Sigmoid colon (tissue), 7 donors: ENCODE results near the gene STRA8. TPM values are rescaled to one million over a fixed set of nuclear protein-coding genes. Genes with fewer than 3 reads are reported as not detected.

Experiments
- DNase-seq: peaks from one replicate; pipeline ENCODE4 v3.0.0-alpha.2; 2019
- H3K27ac ChIP-seq, 4 donors: fragments of 200-600 bp; sonication (generic); one replicate each; pipeline ENCODE4 v1.5.1; 2016 to 2019; ENCODE audit warnings: mild to moderate bottlenecking in 1 of 4
- H3K27me3 ChIP-seq, 3 donors: fragments of 200-600 bp; sonication (generic); one replicate each; pipeline ENCODE4 v1.5.1; 2019; ENCODE audit warnings: mild to moderate bottlenecking in 1 of 3
- H3K36me3 ChIP-seq, 4 donors: fragments of 200-600 bp; sonication (generic); one replicate each; pipeline ENCODE4 v1.5.1; 2016 to 2019
- H3K4me1 ChIP-seq, 4 donors: fragments of 200-600 bp; sonication (generic); one replicate each; pipeline ENCODE4 v1.5.1; 2017 to 2019
- H3K4me3 ChIP-seq, 4 donors: fragments of 200-600 bp; sonication (generic); one replicate each; pipeline ENCODE4 v1.5.1; 2017 to 2019; ENCODE audit warnings: mild to moderate bottlenecking in 2 of 4, moderate library complexity in 1 of 4
- H3K9me3 ChIP-seq, 4 donors: fragments of 200-600 bp in 3 of 4; sonication (generic) in 3 of 4; one replicate each; pipeline versions ENCODE4 v1.5.1 to v1.6.1; 2013 to 2019
- CTCF ChIP-seq, 4 experiments: fragments of 450-650 bp in 3 of 4; fragments of 200-600 bp in 1 of 4; IDR thresholded peaks; one replicate each; pipeline ENCODE4 v1.5.1; 2016 to 2019; ENCODE audit warnings: antibody characterized with exemption in 4 of 4, mild to moderate bottlenecking in 3 of 4, moderate library complexity in 2 of 4
- EP300 ChIP-seq, 4 donors: sonication (generic); formaldehyde crosslinking; IDR thresholded peaks; one replicate each; pipeline ENCODE4 v1.6.1; 2017; ENCODE audit warnings: antibody characterized with exemption in 4 of 4
- POLR2A ChIP-seq, 2 donors: fragments of 450-650 bp; IDR thresholded peaks; one replicate each; pipeline ENCODE4 v1.6.1; 2016; ENCODE audit warnings: antibody characterized with exemption in 2 of 2, mild to moderate bottlenecking in 2 of 2, moderate library complexity in 2 of 2
- POLR2AphosphoS5 ChIP-seq, 4 donors: sonication (generic); formaldehyde crosslinking; IDR thresholded peaks; one replicate each; pipeline ENCODE4 v1.6.1; 2017; ENCODE audit warnings: antibody characterized with exemption in 4 of 4
- WGBS, 2 donors: extraction: QIAGEN DNeasy Blood & Tissue Kit; methylation state at CpG; one replicate each; pipeline ENCODE4 v1.1.7; 2013; 5-methylcytosine and 5-hydroxymethylcytosine counted together
- intact Hi-C: fragments of 100-400 bp; cut with DNase I; formaldehyde crosslinking; loops from one replicate; pipeline ENCODE4 v1.15.1; 2023
- polyA plus RNA-seq, 3 donors: library from polyadenylated mRNA; stranded (reverse); fragments of 200-250 nt; gene quantifications; one replicate each; pipeline ENCODE4 v1.2.3, GENCODE V29; 2013
- total RNA-seq, 4 donors: library from RNA; depleted of rRNA; stranded (reverse); fragments of >200 nt; gene quantifications; one replicate each; pipeline ENCODE4 v1.1.0, GENCODE V29; 2016
- donor health status: healthy with polysubstance abuse.
- donor health status: Bipolar disorder and iron deficiency.
- donor health status: healthy.

STRA8 gene
- total and polyA plus RNA-seq, 7 donors, result not detected

DNA sequence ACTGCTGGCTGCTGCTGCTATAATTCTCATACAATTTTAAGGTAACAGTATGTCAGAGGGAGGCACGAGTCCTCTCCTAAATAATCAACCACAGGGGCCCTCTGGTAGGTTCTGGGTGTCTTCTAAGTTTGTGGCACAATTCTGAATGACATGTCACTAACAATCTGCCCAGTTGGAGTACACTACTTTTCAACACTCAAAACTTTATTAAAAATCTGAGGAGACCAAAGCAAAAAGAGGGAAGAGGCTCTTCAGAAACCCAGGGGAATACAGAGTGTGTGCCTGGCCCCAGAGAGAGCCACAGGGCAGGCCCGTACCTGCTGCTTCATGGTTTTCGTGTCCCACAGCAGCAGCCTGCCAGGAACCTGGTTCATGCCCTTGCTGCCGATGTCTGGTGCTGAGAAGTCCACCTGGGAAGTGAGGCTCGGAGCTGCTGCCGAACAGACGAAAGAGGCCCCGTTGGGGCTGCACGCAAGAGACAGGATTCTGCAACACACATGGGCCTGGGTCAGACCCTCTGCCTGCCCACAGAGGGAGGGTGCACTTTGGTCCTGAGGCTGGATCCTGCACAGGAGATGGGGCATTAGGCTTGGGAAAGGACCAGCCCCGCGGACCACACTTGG lies 40.6 kb upstream of the STRA8 start:
- 93 to 95% methylated on average over 11 of the region's 11 CpGs for WGBS, 2 donors
- TF ChIP-seq CTCF (IDR thresholded peaks at IDR 0.05) (no peak), POLR2AphosphoS5 (IDR thresholded peaks at IDR 0.05) (no peak), EP300 (IDR thresholded peaks at IDR 0.05) (no peak), POLR2A (IDR thresholded peaks at IDR 0.05) (no peak)
- DNase-seq, result no peak
- peaks cover 24 to 84% (median 50%) of the 10 kb centered on the region in 4 donors for H3K36me3 ChIP-seq
- no peaks in the 10 kb centered on the region for H3K27me3 ChIP-seq
- H3K9me3 ChIP-seq, result no peaks in the 10 kb centered on the region
- H3K27ac ChIP-seq, result peak overlapping the region in 1 of 4 donors; percentile 81
- H3K4me3 ChIP-seq, result no peak overlapping the region
- intact Hi-C loops, result no loop called here
- H3K4me1 ChIP-seq, result no peaks in the 10 kb centered on the region

GRCh38 chr7:135193615-135194081 lies 40.0 kb upstream of the STRA8 start:
- no peaks in the 10 kb centered on the region for H3K4me1 ChIP-seq

GRCh38 chr7:135194494-135195095 lies 39.0 kb upstream of the STRA8 start:
- DNase-seq, result no peak
- H3K27me3 ChIP-seq, result no peaks in the 10 kb centered on the region
- peak overlapping the region in 1 of 4 donors; percentile 81 for H3K27ac ChIP-seq
- WGBS, 2 donors, result 86 to 94% methylated on average over 12 of the region's 12 CpGs
- H3K9me3 ChIP-seq, result no peaks in the 10 kb centered on the region
- no peak for TF ChIP-seq POLR2A (IDR thresholded peaks at IDR 0.05)
- TF ChIP-seq POLR2AphosphoS5 (IDR thresholded peaks at IDR 0.05), result no peak
- TF ChIP-seq EP300 (IDR thresholded peaks at IDR 0.05), result no peak
- no peak for TF ChIP-seq CTCF (IDR thresholded peaks at IDR 0.05)
- H3K4me3 ChIP-seq, result no peak overlapping the region
- intact Hi-C loops, result no loop called here
- H3K4me1 ChIP-seq, result no peaks in the 10 kb centered on the region
- H3K36me3 ChIP-seq, result peaks cover 15 to 84% (median 42%) of the 10 kb centered on the region in 4 donors

More at GRCh38 chr7:135193615-135194081, 40.0 kb upstream of the STRA8 start:
- no peaks in the 10 kb centered on the region for H3K27me3 ChIP-seq
- WGBS, 2 donors, result 94 to 96% methylated on average over 10 of the region's 10 CpGs
- no peak overlapping the region for H3K4me3 ChIP-seq
- TF ChIP-seq EP300 (IDR thresholded peaks at IDR 0.05) (no peak), POLR2A (IDR thresholded peaks at IDR 0.05) (no peak), CTCF (IDR thresholded peaks at IDR 0.05) (no peak), POLR2AphosphoS5 (IDR thresholded peaks at IDR 0.05) (no peak)
- no peaks in the 10 kb centered on the region for H3K9me3 ChIP-seq
- intact Hi-C loops, result no loop called here
- peak overlapping the region in 1 of 4 donors; percentile 81 for H3K27ac ChIP-seq
- H3K36me3 ChIP-seq, result peaks cover 20 to 84% (median 46%) of the 10 kb centered on the region in 4 donors
- no peak for DNase-seq

DNA sequence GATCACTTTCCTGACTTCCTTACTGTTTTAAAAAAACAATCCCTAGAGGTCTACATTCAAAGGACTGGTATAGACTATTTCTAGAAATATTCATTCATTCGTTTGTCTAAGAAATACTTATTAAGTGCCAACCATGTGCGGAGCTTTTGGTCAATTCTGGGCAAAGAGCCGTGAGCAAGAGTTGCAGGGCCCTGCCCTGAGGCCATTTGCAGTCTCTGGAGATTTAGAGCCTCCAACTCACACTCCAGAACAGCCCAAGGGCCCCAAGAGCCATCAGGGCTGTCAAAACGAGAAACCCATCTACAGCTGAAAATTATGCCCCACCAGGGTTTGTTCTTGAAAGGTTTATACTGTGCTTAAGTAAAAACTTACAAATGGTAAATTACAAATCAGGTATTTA lies 38.5 kb upstream of the STRA8 start:
- TF ChIP-seq CTCF (IDR thresholded peaks at IDR 0.05) (no peak), EP300 (IDR thresholded peaks at IDR 0.05) (no peak), POLR2AphosphoS5 (IDR thresholded peaks at IDR 0.05) (no peak), POLR2A (IDR thresholded peaks at IDR 0.05) (no peak)
- no peak overlapping the region for H3K4me3 ChIP-seq
- no peaks in the 10 kb centered on the region for H3K9me3 ChIP-seq
- 92 to 96% methylated on average over 4 of the region's 4 CpGs for WGBS, 2 donors
- H3K4me1 ChIP-seq, result no peaks in the 10 kb centered on the region
- peaks cover 15 to 88% (median 42%) of the 10 kb centered on the region in 4 donors for H3K36me3 ChIP-seq
- no peak for DNase-seq
- no peaks in the 10 kb centered on the region for H3K27me3 ChIP-seq
- peak overlapping the region in 1 of 4 donors; percentile 81 for H3K27ac ChIP-seq
- intact Hi-C loops, result no loop called here
